ENCODE results near the gene NAA10. TPM values are rescaled to one million over a fixed set of nuclear protein-coding genes. Genes with fewer than 3 reads are reported as not detected.
"Not testable (repeated sequence)": the region's sequence is repeated elsewhere in the genome, so short reads cannot be mapped to it uniquely, and the experiment has no call there.

NAA10 gene
- 116 and 124 TPM in 2 replicates for total RNA-seq
- long read RNA-seq, transcript NAA10-208 (8 exons, 1,772 nt), result major isoform, 25 of 27 reads
- long read RNA-seq, partial matches to known transcripts, result 0 of 27 reads
- long read RNA-seq, other reads (novel, unspliced or antisense), result 0 of 27 reads

- no peaks in the 10 kb centered on the region for H3K27me3 Mint-ChIP-seq (ENCODE audit: low read depth)
- H3K36me3 Mint-ChIP-seq (ENCODE audit: low read depth), result peaks cover 5% of the 10 kb centered on the region
- peak within 1 kb of the TSS; percentile 89 for H3K4me3 Mint-ChIP-seq
- H3K27ac Mint-ChIP-seq (ENCODE audit: unreplicated experiment), result peak within 1 kb of the TSS; percentile 78
- H3K9me3 Mint-ChIP-seq, result no peaks in the 10 kb centered on the region
- H3K4me1 Mint-ChIP-seq, result peaks cover 12% of the 10 kb centered on the region
- TF ChIP-seq CTCF (conservative IDR thresholded peaks at IDR 0.05), result no peak
- no peak for DNase-seq (ENCODE audit: low read depth, low spot score)
Observed at GRCh38 chrX:153934762-153935325, at the start of gene NAA10. NAA10 (minus strand) TSS chrX:153935037; CDS start chrX:153934904, 133 bp downstream.

- H3K4me1 Mint-ChIP-seq, result peaks cover 8% of the 10 kb centered on the region
- H3K27ac Mint-ChIP-seq (ENCODE audit: unreplicated experiment), result no peak overlapping the region
- no peak for DNase-seq (ENCODE audit: low read depth, low spot score)
- H3K27me3 Mint-ChIP-seq (ENCODE audit: low read depth), result no peaks in the 10 kb centered on the region
- TF ChIP-seq CTCF (conservative IDR thresholded peaks at IDR 0.05), result no peak
- peaks cover 5% of the 10 kb centered on the region for H3K36me3 Mint-ChIP-seq (ENCODE audit: low read depth)
- H3K4me3 Mint-ChIP-seq, result no peak overlapping the region
- no peaks in the 10 kb centered on the region for H3K9me3 Mint-ChIP-seq
Observed at GRCh38 chrX:153983321-153983801, 48.5 kb upstream of the NAA10 start.

- TF ChIP-seq CTCF (conservative IDR thresholded peaks at IDR 0.05), result no peak
- H3K4me3 Mint-ChIP-seq, result no peak overlapping the region
Observed at GRCh38 chrX:153981771-153982533, 47.1 kb upstream of the NAA10 start.

GRCh38 chrX:153981231-153981630, 46.4 kb upstream of the NAA10 start:
- Mint-ChIP-seq H3K4me3 (no peak overlapping the region), H3K4me1 (peaks cover 8% of the 10 kb centered on the region), H3K27me3 (ENCODE audit: low read depth) (no peaks in the 10 kb centered on the region), H3K9me3 (no peaks in the 10 kb centered on the region), H3K27ac (ENCODE audit: unreplicated experiment) (peak overlapping the region; percentile 89), H3K36me3 (ENCODE audit: low read depth) (peaks cover 5% of the 10 kb centered on the region)
- no peak for DNase-seq (ENCODE audit: low read depth, low spot score)
- TF ChIP-seq CTCF (conservative IDR thresholded peaks at IDR 0.05), result no peak

More at GRCh38 chrX:153981771-153982533, 47.1 kb upstream of the NAA10 start:
- DNase-seq (ENCODE audit: low read depth, low spot score), result no peak
- no peaks in the 10 kb centered on the region for H3K27me3 Mint-ChIP-seq (ENCODE audit: low read depth)
- peaks cover 8% of the 10 kb centered on the region for H3K4me1 Mint-ChIP-seq
- H3K36me3 Mint-ChIP-seq (ENCODE audit: low read depth), result peaks cover 5% of the 10 kb centered on the region
- no peaks in the 10 kb centered on the region for H3K9me3 Mint-ChIP-seq
- peak overlapping the region; percentile 89 for H3K27ac Mint-ChIP-seq (ENCODE audit: unreplicated experiment)

- H3K27me3 Mint-ChIP-seq (ENCODE audit: low read depth); H3K27ac Mint-ChIP-seq (ENCODE audit: unreplicated experiment); H3K4me3 Mint-ChIP-seq; H3K4me1 Mint-ChIP-seq; H3K36me3 Mint-ChIP-seq (ENCODE audit: low read depth); DNase-seq (ENCODE audit: low read depth, low spot score); H3K9me3 Mint-ChIP-seq: not testable (repeated sequence)
Observed at GRCh38 chrX:153980394-153980793, 45.6 kb upstream of the NAA10 start.

Data from neural crest cell (in vitro differentiated cells).